OCI-LY7 (cell line): ENCODE measurements around the gene ANKRD2. TPM values are rescaled to one million over a fixed set of nuclear protein-coding genes. Genes with fewer than 3 reads are reported as not detected.

Experiments used
- BruUV-seq: library from RNA; stranded (reverse); fragments of 400-500 nt; replicated peaks from 2 replicates; lab custom pipeline; 2021; lab: Mats Ljungman, UMichigan
- CTCF ChIA-PET: fragments of 300-600 bp; sonication (Branson Sonifier 250); formaldehyde crosslinking; loops from one replicate; lab custom pipeline; 2022; ENCODE audit warnings: antibody characterized with exemption; ENCODE audit not compliant: unreplicated experiment; lab: Charles Lee
- POLR2A ChIA-PET: fragments of 300-600 bp; sonication (Branson Sonifier 250); formaldehyde crosslinking; loops from one replicate; lab custom pipeline; 2022; ENCODE audit warnings: antibody characterized with exemption; lab: Charles Lee
- DNase-seq: peaks from one replicate; pipeline ENCODE4 v3.0.0-alpha.2; 2015; ENCODE audit warnings: low spot score
- H2AFZ ChIP-seq: fragments of 200-600 bp; sonication (generic), shearing (Covaris generic); 2 replicates; pipeline ENCODE4 v1.6.1; 2014; ENCODE audit warnings: mild to moderate bottlenecking, antibody characterized with exemption, low read length, moderate library complexity
- H3K27ac ChIP-seq: fragments of 200-600 bp; sonication (generic); 2 replicates; pipeline ENCODE4 v1.5.1; 2014; ENCODE audit warnings: mixed run types, low read depth, mild to moderate bottlenecking, moderate library complexity, low read length, inconsistent platforms; ENCODE audit not compliant: poor library complexity, severe bottlenecking
- H3K36me3 ChIP-seq: fragments of 200-600 bp; sonication (generic); 2 replicates; pipeline ENCODE4 v1.6.1; 2014; ENCODE audit warnings: mild to moderate bottlenecking, antibody characterized with exemption, low read length, moderate library complexity, mixed read lengths; ENCODE audit not compliant: insufficient read depth
- H3K4me1 ChIP-seq: fragments of 200-600 bp; sonication (generic); 2 replicates; pipeline ENCODE4 v1.5.1; 2014; ENCODE audit warnings: mild to moderate bottlenecking, low read length; ENCODE audit not compliant: insufficient read depth, poor library complexity, severe bottlenecking
- H3K4me2 ChIP-seq: fragments of 200-600 bp; sonication (generic); 2 replicates; pipeline ENCODE4 v1.6.1; 2014; ENCODE audit warnings: mild to moderate bottlenecking, low read length
- H3K4me3 ChIP-seq: fragments of 200-600 bp; sonication (generic); 2 replicates; pipeline ENCODE4 v1.5.1; 2014; ENCODE audit warnings: mild to moderate bottlenecking, low read depth, low read length; ENCODE audit not compliant: poor library complexity, severe bottlenecking
- H3K79me2 ChIP-seq: fragments of 200-600 bp; sonication (generic); 2 replicates; pipeline ENCODE4 v1.6.1; 2016; ENCODE audit warnings: low read depth, mild to moderate bottlenecking, low read length, moderate library complexity, mixed read lengths; ENCODE audit not compliant: insufficient read depth
- H3K9me2 ChIP-seq: fragments of 200-600 bp; sonication (generic); 2 replicates; pipeline ENCODE4 v1.6.1; 2016; ENCODE audit warnings: mild to moderate bottlenecking, low read length, mixed read lengths; ENCODE audit not compliant: insufficient read depth
- H3K9me3 ChIP-seq: fragments of 200-600 bp; sonication (generic); 2 replicates; pipeline ENCODE4 v1.6.1; 2014; ENCODE audit warnings: mild to moderate bottlenecking, mixed run types, low read length, mixed read lengths
- H4K20me1 ChIP-seq: fragments of 200-600 bp; sonication (generic); 2 replicates; pipeline ENCODE4 v1.6.1; 2014; ENCODE audit warnings: mild to moderate bottlenecking, antibody characterized with exemption, low read length, moderate library complexity, mixed read lengths; ENCODE audit not compliant: insufficient read depth
- EZH2phosphoT487 ChIP-seq: fragments of 200-600 bp; sonication (generic); IDR thresholded peaks from 2 replicates; pipeline ENCODE4 v1.6.1; 2018; ENCODE audit warnings: low read depth, borderline replicate concordance, mild to moderate bottlenecking, mixed run types, antibody characterized with exemption, low read length, moderate library complexity, mixed read lengths
- intact Hi-C: fragments of 100-400 bp; cut with micrococcal nuclease; formaldehyde crosslinking; loops from one replicate; pipeline ENCODE4 v1.10.0; 2022; ENCODE audit not compliant: unreplicated experiment
- total RNA-seq, 2 experiments: library from RNA; depleted of rRNA in 1 of 2; stranded (reverse); fragments of >200 nt in 1 of 2; shearing (Covaris generic) in 1 of 2; gene quantifications; 2 replicates each; pipeline ENCODE4 v1.2.3, GENCODE V29; 2014 to 2022
- TF ChIP-seq, protein P1 (sequence below): fragments of 200-600 bp; sonication (generic); conservative IDR thresholded peaks from 2 replicates; pipeline ENCODE4 v1.5.1; 2014; ENCODE audit warnings: mild to moderate bottlenecking, antibody characterized with exemption, low read length, moderate library complexity, mixed read lengths

Gene ANKRD2
- total RNA-seq, 2 experiments from 2014 or later, result not detected

DNA sequence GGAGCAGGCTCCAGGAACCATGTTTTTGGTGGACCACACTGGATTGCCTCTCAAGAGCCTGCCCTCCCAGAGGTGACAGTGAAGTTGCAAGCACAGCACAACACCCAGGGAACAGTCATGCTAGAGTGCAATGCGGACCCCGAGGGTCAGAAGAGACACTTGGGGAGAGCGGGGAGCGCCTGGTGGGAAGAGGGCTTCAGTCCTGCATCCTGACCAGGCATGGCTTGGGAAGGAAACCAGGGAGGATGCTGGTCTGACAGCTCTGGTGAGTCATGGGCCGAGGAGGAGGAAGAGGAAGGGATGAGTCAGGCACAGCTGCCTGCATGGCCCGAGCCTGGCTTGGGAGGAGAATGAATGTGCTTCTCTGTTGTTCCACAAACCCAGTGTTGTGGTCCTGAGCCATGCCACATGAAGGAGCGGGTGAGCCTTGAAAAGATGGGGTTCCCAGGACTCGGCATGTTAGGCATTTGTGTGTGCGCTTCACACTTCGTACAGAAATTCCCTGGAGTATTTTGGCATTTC lies 29.5 kb upstream of the ANKRD2 start:
- DNase-seq, result no peak
- H3K4me2 ChIP-seq, result no peak overlapping the region
- no peaks in the 10 kb centered on the region for H3K4me1 ChIP-seq
- no peaks in the 10 kb centered on the region for H3K79me2 ChIP-seq
- ChIA-PET CTCF (no interaction called here), POLR2A (no interaction called here)
- no peak overlapping the region for H3K4me3 ChIP-seq
- H3K9me3 ChIP-seq, result no peaks in the 10 kb centered on the region
- intact Hi-C loops, result no loop called here
- H3K36me3 ChIP-seq, result no peaks in the 10 kb centered on the region
- H2AFZ ChIP-seq, result no peak overlapping the region
- H3K27ac ChIP-seq, result no peak overlapping the region
- no peaks in the 10 kb centered on the region for H4K20me1 ChIP-seq
- no peaks in the 10 kb centered on the region for H3K9me2 ChIP-seq
- no TSS peak for BruUV-seq
- TF ChIP-seq, protein P1, sequence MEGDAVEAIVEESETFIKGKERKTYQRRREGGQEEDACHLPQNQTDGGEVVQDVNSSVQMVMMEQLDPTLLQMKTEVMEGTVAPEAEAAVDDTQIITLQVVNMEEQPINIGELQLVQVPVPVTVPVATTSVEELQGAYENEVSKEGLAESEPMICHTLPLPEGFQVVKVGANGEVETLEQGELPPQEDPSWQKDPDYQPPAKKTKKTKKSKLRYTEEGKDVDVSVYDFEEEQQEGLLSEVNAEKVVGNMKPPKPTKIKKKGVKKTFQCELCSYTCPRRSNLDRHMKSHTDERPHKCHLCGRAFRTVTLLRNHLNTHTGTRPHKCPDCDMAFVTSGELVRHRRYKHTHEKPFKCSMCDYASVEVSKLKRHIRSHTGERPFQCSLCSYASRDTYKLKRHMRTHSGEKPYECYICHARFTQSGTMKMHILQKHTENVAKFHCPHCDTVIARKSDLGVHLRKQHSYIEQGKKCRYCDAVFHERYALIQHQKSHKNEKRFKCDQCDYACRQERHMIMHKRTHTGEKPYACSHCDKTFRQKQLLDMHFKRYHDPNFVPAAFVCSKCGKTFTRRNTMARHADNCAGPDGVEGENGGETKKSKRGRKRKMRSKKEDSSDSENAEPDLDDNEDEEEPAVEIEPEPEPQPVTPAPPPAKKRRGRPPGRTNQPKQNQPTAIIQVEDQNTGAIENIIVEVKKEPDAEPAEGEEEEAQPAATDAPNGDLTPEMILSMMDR, result no peak
- TF ChIP-seq EZH2phosphoT487, result no peak

GRCh38 chr10:97546456-97547270 lies 25.9 kb upstream of the ANKRD2 start:
- H3K9me2 ChIP-seq, result no peaks in the 10 kb centered on the region
- CTCF ChIA-PET, result no interaction called here
- no peaks in the 10 kb centered on the region for H3K79me2 ChIP-seq
- DNase-seq, result no peak
- H3K27ac ChIP-seq, result no peak overlapping the region
- H4K20me1 ChIP-seq, result no peaks in the 10 kb centered on the region
- no peak overlapping the region for H2AFZ ChIP-seq
- H3K4me1 ChIP-seq, result no peaks in the 10 kb centered on the region
- H3K4me2 ChIP-seq, result no peak overlapping the region
- intact Hi-C loops, result no loop called here
- POLR2A ChIA-PET, result interaction anchor here (0.6 to 1.1 kb wide), 4 partner anchors 41 to 181 kb away, joined by 3 to 5 read pairs (median 4); no protein-coding TSS in a partner anchor
- no peak for TF ChIP-seq EZH2phosphoT487
- no TSS peak for BruUV-seq
- no peak overlapping the region for H3K4me3 ChIP-seq
- H3K9me3 ChIP-seq, result no peaks in the 10 kb centered on the region
- H3K36me3 ChIP-seq, result no peaks in the 10 kb centered on the region

GRCh38 chr10:97547271-97547600 lies 25.3 kb upstream of the ANKRD2 start:
- POLR2A ChIA-PET, result interaction anchor here (0.8 to 1.0 kb wide), 2 partner anchors 10 to 109 kb away, joined by 3 to 6 read pairs; no protein-coding TSS in a partner anchor
- TF ChIP-seq, protein P1, result no peak
- no peak for TF ChIP-seq EZH2phosphoT487
- no TSS peak for BruUV-seq

More at GRCh38 chr10:97547271-97547600, 25.3 kb upstream of the ANKRD2 start:
- Histone ChIP-seq H4K20me1 (no peaks in the 10 kb centered on the region), H3K4me3 (no peak overlapping the region), H3K9me3 (no peaks in the 10 kb centered on the region), H3K9me2 (no peaks in the 10 kb centered on the region), H3K79me2 (no peaks in the 10 kb centered on the region), H2AFZ (no peak overlapping the region), H3K27ac (no peak overlapping the region), H3K4me1 (no peaks in the 10 kb centered on the region), H3K4me2 (no peak overlapping the region), H3K36me3 (no peaks in the 10 kb centered on the region)
- CTCF ChIA-PET, result no interaction called here
- intact Hi-C loops, result no loop called here
- DNase-seq, result no peak
